Fibroblast of lung (primary cell): ENCODE data around the gene DENND4A. TPM values are rescaled to one million over a fixed set of nuclear protein-coding genes. Genes with fewer than 3 reads are reported as not detected.

Source experiments
- DNase-seq, 2 donors: peaks; one replicate each; pipeline versions ENCODE4 v3.0.0 to v3.0.0-alpha.2; 2010; ENCODE audit warnings: low read depth in 2 of 2
- H2AFZ ChIP-seq: 2 replicates; pipeline ENCODE4 v1.5.1; 2012; ENCODE audit warnings: low read length, control low read depth, inconsistent platforms
- H3K27ac ChIP-seq: 2 replicates; pipeline ENCODE4 v1.5.1; 2011; ENCODE audit warnings: low read length, control low read depth; ENCODE audit not compliant: insufficient read depth
- H3K27me3 ChIP-seq: 2 replicates; pipeline ENCODE4 v1.5.1; 2011; ENCODE audit warnings: mild to moderate bottlenecking, low read length; ENCODE audit not compliant: control insufficient read depth, insufficient read depth
- H3K36me3 ChIP-seq: 2 replicates; pipeline ENCODE4 v1.5.1; 2011; ENCODE audit warnings: low read length; ENCODE audit not compliant: control insufficient read depth, insufficient read depth
- H3K4me1 ChIP-seq: 2 replicates; pipeline ENCODE4 v1.5.1; 2011; ENCODE audit warnings: low read length; ENCODE audit not compliant: control insufficient read depth, insufficient read depth; ENCODE audit errors: extremely low read depth
- H3K4me2 ChIP-seq: 2 replicates; pipeline ENCODE4 v1.5.1; 2011; ENCODE audit warnings: low read length, control low read depth; ENCODE audit not compliant: insufficient read depth; ENCODE audit errors: extremely low read depth
- H3K4me3 ChIP-seq, 4 experiments: fragments of 200-600 bp in 1 of 4; sonication (generic) in 1 of 4; replicated peaks in 1 of 4; 2 replicates each; pipeline ENCODE4 v1.5.1; 2011 to 2016; ENCODE audit warnings: low read length in 4 of 4, low read depth in 3 of 4, mild to moderate bottlenecking in 3 of 4, control low read depth in 2 of 4, inconsistent platforms in 1 of 4, mixed read lengths in 1 of 4; ENCODE audit not compliant: insufficient read depth in 1 of 4; ENCODE audit errors: control extremely low read depth in 1 of 4
- H3K79me2 ChIP-seq: 2 replicates; pipeline ENCODE4 v1.5.1; 2012; ENCODE audit warnings: mild to moderate bottlenecking, low read length, inconsistent platforms; ENCODE audit not compliant: control insufficient read depth, insufficient read depth
- H3K9ac ChIP-seq: 2 replicates; pipeline ENCODE4 v1.5.1; 2011; ENCODE audit warnings: mild to moderate bottlenecking, low read length, control low read depth; ENCODE audit not compliant: insufficient read depth
- H3K9me3 ChIP-seq: 2 replicates; pipeline ENCODE4 v1.5.1; 2012; ENCODE audit warnings: low read depth, low read length; ENCODE audit not compliant: control insufficient read depth, insufficient read depth
- H4K20me1 ChIP-seq: 2 replicates; pipeline ENCODE4 v1.5.1; 2011; ENCODE audit warnings: low read length; ENCODE audit not compliant: control insufficient read depth, insufficient read depth; ENCODE audit errors: extremely low read depth
- CTCF ChIP-seq, 2 donors: IDR thresholded peaks in 1 of 2; conservative IDR thresholded peaks in 1 of 2; 1 replicate in 1 of 2; 2 replicates in 1 of 2; pipeline ENCODE4 v1.5.1; 2011 to 2012; ENCODE audit warnings: low read length in 2 of 2, control low read depth in 1 of 2, inconsistent platforms in 1 of 2, low read depth in 1 of 2, mild to moderate bottlenecking in 1 of 2
- EZH2 ChIP-seq: IDR thresholded peaks from 2 replicates; pipeline ENCODE4 v1.5.1; 2012; ENCODE audit warnings: low read length, control low read depth, mild to moderate bottlenecking; ENCODE audit errors: missing control alignments
- polyA plus RNA-seq, 2 donors: library from polyadenylated mRNA; depleted of rRNA in 1 of 2; stranded (reverse) in 1 of 2; unstranded in 1 of 2; fragments of >200 nt; gene quantifications; 2 replicates each; pipeline ENCODE4 v1.2.1, GENCODE V29; 2011 to 2012; ENCODE audit warnings: missing spikeins in 1 of 2
- total RNA-seq: library from RNA; depleted of rRNA; stranded (reverse); fragments of >200 nt; gene quantifications from 2 replicates; pipeline ENCODE4 v1.2.1, GENCODE V29; 2014

The DENND4A gene
- total and polyA plus RNA-seq, 2 donors (not counting 1 experiment from before 2014, with no cell fraction given) = 16.7 to 30.6 TPM

GRCh38 chr15:65695081-65695480, 97.0 kb downstream of the DENND4A start:
- Histone ChIP-seq H4K20me1 (no peaks in the 10 kb centered on the region), H3K9ac (no peak overlapping the region), H3K9me3 (no peaks in the 10 kb centered on the region), H3K27me3 (no peaks in the 10 kb centered on the region), H2AFZ (no peak overlapping the region), H3K27ac (no peak overlapping the region), H3K36me3 (no peaks in the 10 kb centered on the region), H3K4me3 (no peak overlapping the region), H3K4me2 (no peak overlapping the region), H3K79me2 (no peaks in the 10 kb centered on the region), H3K4me1 (no peaks in the 10 kb centered on the region)
- TF ChIP-seq CTCF (conservative IDR thresholded peaks at IDR 0.05 in 1 of 2, IDR thresholded peaks at IDR 0.05 in 1 of 2; ENCODE audit: low read depth in 1 of 2, low read length in 2 of 2) = no peak
- TF ChIP-seq EZH2 = no peak
- peak in 1 of 2 donors; percentile 12 for DNase-seq

- H3K27ac ChIP-seq = no peak overlapping the region
- TF ChIP-seq EZH2 = no peak
- TF ChIP-seq CTCF (conservative IDR thresholded peaks at IDR 0.05 in 1 of 2, IDR thresholded peaks at IDR 0.05 in 1 of 2; ENCODE audit: low read depth in 1 of 2, low read length in 2 of 2) = no peak
- no peaks in the 10 kb centered on the region for H3K79me2 ChIP-seq
- no peak overlapping the region for H3K9ac ChIP-seq
- H3K4me1 ChIP-seq = no peaks in the 10 kb centered on the region
- H3K4me3 ChIP-seq = no peak overlapping the region
- no peak for DNase-seq
- H3K9me3 ChIP-seq = no peaks in the 10 kb centered on the region
- no peak overlapping the region for H2AFZ ChIP-seq
- H3K4me2 ChIP-seq = no peak overlapping the region
- no peaks in the 10 kb centered on the region for H3K36me3 ChIP-seq
- H3K27me3 ChIP-seq = no peaks in the 10 kb centered on the region
- H4K20me1 ChIP-seq = no peaks in the 10 kb centered on the region
These were observed 101.3 kb downstream of the DENND4A start for GRCh38 chr15:65690778-65691177.

- Histone ChIP-seq H2AFZ (no peak overlapping the region), H3K4me2 (no peak overlapping the region), H3K36me3 (no peaks in the 10 kb centered on the region), H3K27me3 (no peaks in the 10 kb centered on the region), H3K27ac (no peak overlapping the region), H4K20me1 (no peaks in the 10 kb centered on the region), H3K79me2 (no peaks in the 10 kb centered on the region), H3K4me1 (no peaks in the 10 kb centered on the region), H3K9ac (no peak overlapping the region), H3K4me3 (no peak overlapping the region), H3K9me3 (no peaks in the 10 kb centered on the region)
- TF ChIP-seq EZH2 = no peak
- no peak for TF ChIP-seq CTCF (conservative IDR thresholded peaks at IDR 0.05 in 1 of 2, IDR thresholded peaks at IDR 0.05 in 1 of 2; ENCODE audit: low read depth in 1 of 2, low read length in 2 of 2)
- DNase-seq = no peak
These were observed 101.9 kb downstream of the DENND4A start for GRCh38 chr15:65690173-65690572.
